Breast epithelium (tissue), 3 donors: ENCODE data around the gene TSPAN4.

ENCODE experiments used
- POLR2A ChIP-seq: fragments of 450-650 bp; IDR thresholded peaks from one replicate; pipeline ENCODE4 v1.6.1; 2016; ENCODE audit warnings: antibody characterized with exemption, mild to moderate bottlenecking, moderate library complexity
- TF ChIP-seq, protein P1 (sequence below), 3 donors: fragments of 450-650 bp; IDR thresholded peaks; one replicate each; pipeline ENCODE4 v1.5.1; 2016 to 2017; ENCODE audit warnings: antibody characterized with exemption in 3 of 3, mild to moderate bottlenecking in 3 of 3, moderate library complexity in 3 of 3

DNA sequence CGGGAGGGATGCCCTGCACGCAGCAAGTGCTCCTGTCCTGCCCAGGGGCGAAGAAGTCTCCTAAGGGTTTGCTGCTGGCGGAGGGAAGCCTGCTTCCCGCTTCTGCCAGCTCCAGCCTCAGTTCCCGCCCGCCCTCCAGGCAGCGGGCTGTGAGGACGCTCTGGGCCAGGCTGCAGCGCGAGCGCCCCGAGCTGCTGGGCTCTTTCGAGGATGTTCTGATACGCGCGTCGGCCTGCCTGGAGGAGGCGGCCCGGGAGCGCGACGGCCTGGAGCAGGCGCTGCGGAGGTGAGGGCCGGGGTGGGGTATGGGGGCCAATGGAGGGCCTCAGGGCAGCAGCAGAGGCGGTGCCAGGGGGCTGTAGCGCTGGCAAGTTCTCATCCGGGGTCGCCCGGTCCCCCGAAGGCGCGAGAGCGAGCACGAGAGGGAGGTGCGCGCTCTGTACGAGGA is 12.8 kb upstream of the TSPAN4 start:
- TF ChIP-seq, protein P1, sequence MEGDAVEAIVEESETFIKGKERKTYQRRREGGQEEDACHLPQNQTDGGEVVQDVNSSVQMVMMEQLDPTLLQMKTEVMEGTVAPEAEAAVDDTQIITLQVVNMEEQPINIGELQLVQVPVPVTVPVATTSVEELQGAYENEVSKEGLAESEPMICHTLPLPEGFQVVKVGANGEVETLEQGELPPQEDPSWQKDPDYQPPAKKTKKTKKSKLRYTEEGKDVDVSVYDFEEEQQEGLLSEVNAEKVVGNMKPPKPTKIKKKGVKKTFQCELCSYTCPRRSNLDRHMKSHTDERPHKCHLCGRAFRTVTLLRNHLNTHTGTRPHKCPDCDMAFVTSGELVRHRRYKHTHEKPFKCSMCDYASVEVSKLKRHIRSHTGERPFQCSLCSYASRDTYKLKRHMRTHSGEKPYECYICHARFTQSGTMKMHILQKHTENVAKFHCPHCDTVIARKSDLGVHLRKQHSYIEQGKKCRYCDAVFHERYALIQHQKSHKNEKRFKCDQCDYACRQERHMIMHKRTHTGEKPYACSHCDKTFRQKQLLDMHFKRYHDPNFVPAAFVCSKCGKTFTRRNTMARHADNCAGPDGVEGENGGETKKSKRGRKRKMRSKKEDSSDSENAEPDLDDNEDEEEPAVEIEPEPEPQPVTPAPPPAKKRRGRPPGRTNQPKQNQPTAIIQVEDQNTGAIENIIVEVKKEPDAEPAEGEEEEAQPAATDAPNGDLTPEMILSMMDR (IDR thresholded peaks at IDR 0.05), result no peak
- no peak for TF ChIP-seq POLR2A
